GM23338 (cell line): ENCODE results near the gene NCOA7.

Experiments used
- CREB1 ChIP-seq: fragments of 250-450 bp; sonication (Bioruptor Pico); IDR thresholded peaks from 2 replicates; pipeline ENCODE4 v1.5.0; 2020; ENCODE audit warnings: low read depth, mild to moderate bottlenecking, moderate library complexity
- EZH2 ChIP-seq: fragments of 200-600 bp; sonication (generic); IDR thresholded peaks from one replicate; pipeline ENCODE4 v1.8.0; 2017; ENCODE audit warnings: antibody characterized with exemption, mild to moderate bottlenecking, low read depth; ENCODE audit not compliant: unreplicated experiment
- EZH2phosphoT487 ChIP-seq: fragments of 200-600 bp; sonication (generic); IDR thresholded peaks from one replicate; pipeline ENCODE4 v1.8.1; 2018; ENCODE audit warnings: antibody characterized with exemption; ENCODE audit not compliant: unreplicated experiment
- JUNB ChIP-seq: IDR thresholded peaks from one replicate; pipeline ENCODE4 v1.6.1; 2016; ENCODE audit warnings: antibody characterized with exemption; ENCODE audit not compliant: unreplicated experiment
- NANOG ChIP-seq: IDR thresholded peaks from 2 replicates; pipeline ENCODE4 v1.6.1; 2016; ENCODE audit warnings: antibody characterized with exemption, borderline replicate concordance
- POLR2AphosphoS5 ChIP-seq: IDR thresholded peaks from 2 replicates; pipeline ENCODE4 v1.6.1; 2016; ENCODE audit warnings: antibody characterized with exemption, low read depth
- STAT1 ChIP-seq: IDR thresholded peaks from one replicate; pipeline ENCODE4 v1.6.1; 2016; ENCODE audit warnings: antibody characterized with exemption; ENCODE audit not compliant: unreplicated experiment
- ZNF114 ChIP-seq: fragments of 250-450 bp; sonication (Bioruptor Pico); IDR thresholded peaks from 2 replicates; pipeline ENCODE4 v1.5.0; 2020; ENCODE audit warnings: mild to moderate bottlenecking, moderate library complexity
- ZNF331 ChIP-seq: fragments of 250-450 bp; sonication (Bioruptor Pico); IDR thresholded peaks from 2 replicates; pipeline ENCODE4 v1.5.0; 2020; ENCODE audit warnings: low read depth, mild to moderate bottlenecking, moderate library complexity
- TF ChIP-seq, protein P1 (sequence below), 2 experiments: fragments of 200-600 bp in 1 of 2; sonication (generic) in 1 of 2; conservative IDR thresholded peaks; 2 replicates each; pipeline versions ENCODE4 v1.5.1 to v1.6.1; 2016 to 2017; ENCODE audit warnings: antibody characterized with exemption in 2 of 2, low read depth in 2 of 2, mild to moderate bottlenecking in 2 of 2, moderate library complexity in 1 of 2
- TF ChIP-seq, protein P2 (sequence below): IDR thresholded peaks from 2 replicates; pipeline ENCODE4 v1.6.1; 2016; ENCODE audit warnings: antibody characterized with exemption
- TF ChIP-seq, protein P3 (sequence below): IDR thresholded peaks from one replicate; pipeline ENCODE4 v1.6.1; 2018; ENCODE audit warnings: antibody characterized with exemption; ENCODE audit not compliant: unreplicated experiment
- TF ChIP-seq, protein P4 (sequence below): fragments of 250-450 bp; sonication (Bioruptor Pico); IDR thresholded peaks from 2 replicates; pipeline ENCODE4 v1.5.0; 2020; ENCODE audit warnings: mild to moderate bottlenecking, moderate library complexity

DNA sequence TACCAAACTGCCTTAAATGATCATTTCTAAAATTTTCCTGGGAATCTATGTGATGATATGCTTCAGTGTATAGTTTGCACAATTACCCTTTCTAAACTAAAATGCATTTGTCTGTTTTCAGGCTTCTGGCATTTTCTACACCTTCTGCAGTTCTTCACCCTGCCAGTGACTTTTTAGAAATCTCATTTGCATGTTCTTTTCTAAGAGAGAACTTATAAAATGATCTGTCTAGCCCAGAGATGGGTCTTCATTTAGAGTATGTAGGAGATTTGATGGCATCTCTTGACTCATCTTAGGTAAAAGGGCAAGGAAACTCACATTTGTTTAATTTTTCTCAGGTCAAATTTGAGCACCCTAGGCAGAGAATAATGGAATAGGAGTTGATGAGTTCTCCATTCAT, 17.8 kb downstream of the NCOA7 start:
- TF ChIP-seq, protein P1, sequence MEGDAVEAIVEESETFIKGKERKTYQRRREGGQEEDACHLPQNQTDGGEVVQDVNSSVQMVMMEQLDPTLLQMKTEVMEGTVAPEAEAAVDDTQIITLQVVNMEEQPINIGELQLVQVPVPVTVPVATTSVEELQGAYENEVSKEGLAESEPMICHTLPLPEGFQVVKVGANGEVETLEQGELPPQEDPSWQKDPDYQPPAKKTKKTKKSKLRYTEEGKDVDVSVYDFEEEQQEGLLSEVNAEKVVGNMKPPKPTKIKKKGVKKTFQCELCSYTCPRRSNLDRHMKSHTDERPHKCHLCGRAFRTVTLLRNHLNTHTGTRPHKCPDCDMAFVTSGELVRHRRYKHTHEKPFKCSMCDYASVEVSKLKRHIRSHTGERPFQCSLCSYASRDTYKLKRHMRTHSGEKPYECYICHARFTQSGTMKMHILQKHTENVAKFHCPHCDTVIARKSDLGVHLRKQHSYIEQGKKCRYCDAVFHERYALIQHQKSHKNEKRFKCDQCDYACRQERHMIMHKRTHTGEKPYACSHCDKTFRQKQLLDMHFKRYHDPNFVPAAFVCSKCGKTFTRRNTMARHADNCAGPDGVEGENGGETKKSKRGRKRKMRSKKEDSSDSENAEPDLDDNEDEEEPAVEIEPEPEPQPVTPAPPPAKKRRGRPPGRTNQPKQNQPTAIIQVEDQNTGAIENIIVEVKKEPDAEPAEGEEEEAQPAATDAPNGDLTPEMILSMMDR (conservative IDR thresholded peaks at IDR 0.05; ENCODE audit: low read depth in 2 of 2): no peak
- TF ChIP-seq EZH2phosphoT487 (no peak), POLR2AphosphoS5 (no peak), NANOG (no peak), JUNB (no peak), EZH2 (no peak), CREB1 (CRISPR knock-in tag) (no peak), STAT1 (no peak), ZNF114 (CRISPR knock-in tag) (no peak), ZNF331 (CRISPR knock-in tag) (no peak)
- TF ChIP-seq, protein P2, sequence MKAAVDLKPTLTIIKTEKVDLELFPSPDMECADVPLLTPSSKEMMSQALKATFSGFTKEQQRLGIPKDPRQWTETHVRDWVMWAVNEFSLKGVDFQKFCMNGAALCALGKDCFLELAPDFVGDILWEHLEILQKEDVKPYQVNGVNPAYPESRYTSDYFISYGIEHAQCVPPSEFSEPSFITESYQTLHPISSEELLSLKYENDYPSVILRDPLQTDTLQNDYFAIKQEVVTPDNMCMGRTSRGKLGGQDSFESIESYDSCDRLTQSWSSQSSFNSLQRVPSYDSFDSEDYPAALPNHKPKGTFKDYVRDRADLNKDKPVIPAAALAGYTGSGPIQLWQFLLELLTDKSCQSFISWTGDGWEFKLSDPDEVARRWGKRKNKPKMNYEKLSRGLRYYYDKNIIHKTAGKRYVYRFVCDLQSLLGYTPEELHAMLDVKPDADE: no peak
- TF ChIP-seq, protein P3, sequence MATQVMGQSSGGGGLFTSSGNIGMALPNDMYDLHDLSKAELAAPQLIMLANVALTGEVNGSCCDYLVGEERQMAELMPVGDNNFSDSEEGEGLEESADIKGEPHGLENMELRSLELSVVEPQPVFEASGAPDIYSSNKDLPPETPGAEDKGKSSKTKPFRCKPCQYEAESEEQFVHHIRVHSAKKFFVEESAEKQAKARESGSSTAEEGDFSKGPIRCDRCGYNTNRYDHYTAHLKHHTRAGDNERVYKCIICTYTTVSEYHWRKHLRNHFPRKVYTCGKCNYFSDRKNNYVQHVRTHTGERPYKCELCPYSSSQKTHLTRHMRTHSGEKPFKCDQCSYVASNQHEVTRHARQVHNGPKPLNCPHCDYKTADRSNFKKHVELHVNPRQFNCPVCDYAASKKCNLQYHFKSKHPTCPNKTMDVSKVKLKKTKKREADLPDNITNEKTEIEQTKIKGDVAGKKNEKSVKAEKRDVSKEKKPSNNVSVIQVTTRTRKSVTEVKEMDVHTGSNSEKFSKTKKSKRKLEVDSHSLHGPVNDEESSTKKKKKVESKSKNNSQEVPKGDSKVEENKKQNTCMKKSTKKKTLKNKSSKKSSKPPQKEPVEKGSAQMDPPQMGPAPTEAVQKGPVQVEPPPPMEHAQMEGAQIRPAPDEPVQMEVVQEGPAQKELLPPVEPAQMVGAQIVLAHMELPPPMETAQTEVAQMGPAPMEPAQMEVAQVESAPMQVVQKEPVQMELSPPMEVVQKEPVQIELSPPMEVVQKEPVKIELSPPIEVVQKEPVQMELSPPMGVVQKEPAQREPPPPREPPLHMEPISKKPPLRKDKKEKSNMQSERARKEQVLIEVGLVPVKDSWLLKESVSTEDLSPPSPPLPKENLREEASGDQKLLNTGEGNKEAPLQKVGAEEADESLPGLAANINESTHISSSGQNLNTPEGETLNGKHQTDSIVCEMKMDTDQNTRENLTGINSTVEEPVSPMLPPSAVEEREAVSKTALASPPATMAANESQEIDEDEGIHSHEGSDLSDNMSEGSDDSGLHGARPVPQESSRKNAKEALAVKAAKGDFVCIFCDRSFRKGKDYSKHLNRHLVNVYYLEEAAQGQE: no peak
- TF ChIP-seq, protein P4, sequence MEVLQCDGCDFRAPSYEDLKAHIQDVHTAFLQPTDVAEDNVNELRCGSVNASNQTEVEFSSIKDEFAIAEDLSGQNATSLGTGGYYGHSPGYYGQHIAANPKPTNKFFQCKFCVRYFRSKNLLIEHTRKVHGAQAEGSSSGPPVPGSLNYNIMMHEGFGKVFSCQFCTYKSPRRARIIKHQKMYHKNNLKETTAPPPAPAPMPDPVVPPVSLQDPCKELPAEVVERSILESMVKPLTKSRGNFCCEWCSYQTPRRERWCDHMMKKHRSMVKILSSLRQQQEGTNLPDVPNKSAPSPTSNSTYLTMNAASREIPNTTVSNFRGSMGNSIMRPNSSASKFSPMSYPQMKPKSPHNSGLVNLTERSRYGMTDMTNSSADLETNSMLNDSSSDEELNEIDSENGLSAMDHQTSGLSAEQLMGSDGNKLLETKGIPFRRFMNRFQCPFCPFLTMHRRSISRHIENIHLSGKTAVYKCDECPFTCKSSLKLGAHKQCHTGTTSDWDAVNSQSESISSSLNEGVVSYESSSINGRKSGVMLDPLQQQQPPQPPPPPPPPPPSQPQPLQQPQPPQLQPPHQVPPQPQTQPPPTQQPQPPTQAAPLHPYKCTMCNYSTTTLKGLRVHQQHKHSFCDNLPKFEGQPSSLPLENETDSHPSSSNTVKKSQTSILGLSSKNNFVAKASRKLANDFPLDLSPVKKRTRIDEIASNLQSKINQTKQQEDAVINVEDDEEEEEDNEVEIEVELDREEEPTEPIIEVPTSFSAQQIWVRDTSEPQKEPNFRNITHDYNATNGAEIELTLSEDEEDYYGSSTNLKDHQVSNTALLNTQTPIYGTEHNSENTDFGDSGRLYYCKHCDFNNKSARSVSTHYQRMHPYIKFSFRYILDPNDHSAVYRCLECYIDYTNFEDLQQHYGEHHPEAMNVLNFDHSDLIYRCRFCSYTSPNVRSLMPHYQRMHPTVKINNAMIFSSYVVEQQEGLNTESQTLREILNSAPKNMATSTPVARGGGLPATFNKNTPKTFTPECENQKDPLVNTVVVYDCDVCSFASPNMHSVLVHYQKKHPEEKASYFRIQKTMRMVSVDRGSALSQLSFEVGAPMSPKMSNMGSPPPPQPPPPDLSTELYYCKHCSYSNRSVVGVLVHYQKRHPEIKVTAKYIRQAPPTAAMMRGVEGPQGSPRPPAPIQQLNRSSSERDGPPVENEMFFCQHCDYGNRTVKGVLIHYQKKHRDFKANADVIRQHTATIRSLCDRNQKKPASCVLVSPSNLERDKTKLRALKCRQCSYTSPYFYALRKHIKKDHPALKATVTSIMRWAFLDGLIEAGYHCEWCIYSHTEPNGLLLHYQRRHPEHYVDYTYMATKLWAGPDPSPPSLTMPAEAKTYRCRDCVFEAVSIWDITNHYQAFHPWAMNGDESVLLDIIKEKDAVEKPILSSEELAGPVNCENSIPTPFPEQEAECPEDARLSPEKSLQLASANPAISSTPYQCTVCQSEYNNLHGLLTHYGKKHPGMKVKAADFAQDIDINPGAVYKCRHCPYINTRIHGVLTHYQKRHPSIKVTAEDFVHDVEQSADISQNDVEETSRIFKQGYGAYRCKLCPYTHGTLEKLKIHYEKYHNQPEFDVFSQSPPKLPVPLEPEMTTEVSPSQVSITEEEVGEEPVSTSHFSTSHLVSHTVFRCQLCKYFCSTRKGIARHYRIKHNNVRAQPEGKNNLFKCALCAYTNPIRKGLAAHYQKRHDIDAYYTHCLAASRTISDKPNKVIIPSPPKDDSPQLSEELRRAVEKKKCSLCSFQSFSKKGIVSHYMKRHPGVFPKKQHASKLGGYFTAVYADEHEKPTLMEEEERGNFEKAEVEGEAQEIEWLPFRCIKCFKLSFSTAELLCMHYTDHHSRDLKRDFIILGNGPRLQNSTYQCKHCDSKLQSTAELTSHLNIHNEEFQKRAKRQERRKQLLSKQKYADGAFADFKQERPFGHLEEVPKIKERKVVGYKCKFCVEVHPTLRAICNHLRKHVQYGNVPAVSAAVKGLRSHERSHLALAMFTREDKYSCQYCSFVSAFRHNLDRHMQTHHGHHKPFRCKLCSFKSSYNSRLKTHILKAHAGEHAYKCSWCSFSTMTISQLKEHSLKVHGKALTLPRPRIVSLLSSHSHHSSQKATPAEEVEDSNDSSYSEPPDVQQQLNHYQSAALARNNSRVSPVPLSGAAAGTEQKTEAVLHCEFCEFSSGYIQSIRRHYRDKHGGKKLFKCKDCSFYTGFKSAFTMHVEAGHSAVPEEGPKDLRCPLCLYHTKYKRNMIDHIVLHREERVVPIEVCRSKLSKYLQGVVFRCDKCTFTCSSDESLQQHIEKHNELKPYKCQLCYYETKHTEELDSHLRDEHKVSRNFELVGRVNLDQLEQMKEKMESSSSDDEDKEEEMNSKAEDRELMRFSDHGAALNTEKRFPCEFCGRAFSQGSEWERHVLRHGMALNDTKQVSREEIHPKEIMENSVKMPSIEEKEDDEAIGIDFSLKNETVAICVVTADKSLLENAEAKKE: no peak
